Dedifferentiated amniotic fluid mesenchymal stem cell (primary cell): Measurements from ENCODE around the gene USP47.
"Not testable (repeated sequence)": the region's sequence is repeated elsewhere in the genome, so short reads cannot be mapped to it uniquely, and the experiment has no call there.

Source experiments
- DNase-seq: peaks from one replicate; pipeline ENCODE4 v3.0.0-alpha.2; 2016; ENCODE audit errors: extremely low spot score

Gene USP47

DNA sequence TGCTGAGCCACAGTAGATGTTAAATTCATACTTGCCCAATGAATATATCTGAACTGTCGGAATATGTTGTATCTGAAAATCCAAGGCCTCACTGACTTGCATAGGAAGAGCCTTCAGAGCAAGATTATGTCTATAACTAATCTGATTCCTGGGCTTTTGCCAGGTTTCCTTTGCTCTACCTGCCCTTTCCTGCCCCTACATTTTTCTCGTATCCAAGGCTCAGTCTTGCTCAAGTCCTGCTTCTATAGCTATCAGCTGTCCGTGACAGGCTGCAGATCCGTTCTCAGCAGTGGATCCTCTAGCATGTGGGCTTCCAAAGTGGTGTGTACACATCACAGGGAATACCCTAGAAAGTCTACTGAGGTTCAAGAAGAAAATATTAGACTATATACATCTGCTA is 18.8 kb upstream of the USP47 start:
- no peak for DNase-seq

DNA sequence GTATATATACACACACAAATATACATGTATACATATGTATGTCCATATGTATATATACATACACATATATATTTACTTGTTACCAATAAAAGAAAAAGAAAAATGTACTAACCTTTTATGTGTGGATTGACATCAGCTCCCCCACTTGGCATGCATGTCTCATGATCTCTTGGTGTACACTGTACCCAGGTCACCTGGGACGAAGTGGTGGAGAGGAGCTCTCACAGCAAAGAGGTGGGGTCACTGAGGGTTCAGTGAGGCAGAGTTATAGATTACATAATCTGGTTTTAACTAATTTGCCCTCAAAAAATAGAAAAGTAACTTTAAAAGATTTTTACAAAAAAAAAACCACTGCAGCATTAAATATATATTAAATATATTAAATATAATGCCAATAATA is 15.5 kb upstream of the USP47 start:
- DNase-seq: no peak

DNA sequence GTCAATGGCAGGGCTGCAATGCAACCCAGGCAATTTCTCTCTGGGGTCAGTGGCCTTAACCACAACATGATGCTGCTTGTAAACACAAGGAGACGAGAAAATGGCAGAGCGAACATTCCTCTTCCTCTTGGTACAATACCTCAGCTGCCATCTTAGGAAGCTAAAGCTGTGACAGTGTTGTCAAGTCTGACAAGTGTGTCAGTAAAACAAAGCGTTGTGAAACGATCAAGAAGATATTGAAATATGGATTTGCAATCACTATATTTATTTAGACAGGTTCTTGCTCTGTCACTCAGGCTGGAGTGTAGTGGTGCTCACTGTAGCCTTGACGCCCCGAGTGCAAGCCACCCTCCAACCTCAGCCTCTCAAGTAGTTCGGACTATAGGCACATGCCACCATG is 14.5 kb upstream of the USP47 start:
- DNase-seq: no peak

DNA sequence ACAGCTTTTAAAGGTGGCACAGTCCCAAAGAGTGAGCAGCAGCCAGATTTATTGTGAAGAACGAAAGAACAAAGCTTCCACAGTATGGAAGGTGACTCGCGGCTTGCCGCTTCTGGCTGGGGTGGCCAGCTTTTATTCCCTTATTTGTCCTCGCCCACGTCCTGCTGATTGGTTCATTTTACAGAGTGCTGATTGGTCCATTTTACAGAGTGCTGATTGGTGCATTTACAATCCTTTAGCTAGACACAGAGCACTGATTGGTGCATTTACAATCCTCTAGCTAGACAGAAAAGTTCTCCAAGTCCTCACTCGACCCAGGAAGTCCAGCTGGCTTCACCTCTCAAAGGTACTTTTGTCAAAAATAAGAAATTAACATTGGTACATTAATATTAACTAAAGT is 10.4 kb upstream of the USP47 start:
- DNase-seq: not testable (repeated sequence)

DNA sequence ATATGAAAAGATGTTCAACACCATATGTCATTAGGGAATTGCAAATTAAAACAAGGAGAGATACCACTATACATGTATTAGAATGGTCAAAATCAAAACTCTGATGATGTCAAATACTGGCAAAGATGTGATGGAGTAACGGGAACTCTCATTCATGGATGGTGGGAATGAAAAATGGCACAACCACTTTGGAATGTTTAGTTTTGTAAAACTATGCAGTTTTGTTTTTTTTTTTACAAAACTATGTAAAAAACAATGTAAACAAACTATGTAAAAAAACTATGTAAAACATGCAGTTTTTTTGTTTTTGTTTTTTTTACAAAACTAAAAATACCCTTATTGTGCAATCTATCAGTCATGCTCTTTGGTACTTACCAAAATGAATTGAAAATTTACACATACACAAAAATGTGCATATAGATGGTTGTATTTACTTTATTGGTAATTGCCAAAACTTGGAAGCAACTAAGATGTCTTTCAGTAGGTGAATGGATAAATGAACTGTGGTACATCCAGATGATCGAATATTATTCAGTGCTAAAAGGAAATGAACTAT is 5.0 kb upstream of the USP47 start:
- DNase-seq: no peak

DNA sequence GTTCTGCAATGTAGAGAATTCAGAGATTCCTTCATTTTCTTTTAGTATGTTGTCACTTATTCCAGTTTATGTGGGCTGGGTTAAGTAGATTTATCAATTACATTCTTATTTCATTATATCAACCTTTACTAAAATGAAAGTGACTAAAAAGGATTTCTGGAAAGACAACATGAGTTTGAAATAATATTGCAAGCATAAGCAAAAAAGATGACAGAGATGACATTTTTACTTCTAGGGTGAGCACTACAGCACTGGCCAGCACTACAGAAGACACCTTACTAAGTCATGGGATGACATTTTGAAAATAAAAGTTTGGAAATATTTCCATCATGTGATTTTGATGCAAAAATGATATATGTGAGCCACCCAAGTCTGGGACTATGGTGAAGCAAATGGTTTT is 2.1 kb upstream of the USP47 start:
- DNase-seq: no peak

DNA sequence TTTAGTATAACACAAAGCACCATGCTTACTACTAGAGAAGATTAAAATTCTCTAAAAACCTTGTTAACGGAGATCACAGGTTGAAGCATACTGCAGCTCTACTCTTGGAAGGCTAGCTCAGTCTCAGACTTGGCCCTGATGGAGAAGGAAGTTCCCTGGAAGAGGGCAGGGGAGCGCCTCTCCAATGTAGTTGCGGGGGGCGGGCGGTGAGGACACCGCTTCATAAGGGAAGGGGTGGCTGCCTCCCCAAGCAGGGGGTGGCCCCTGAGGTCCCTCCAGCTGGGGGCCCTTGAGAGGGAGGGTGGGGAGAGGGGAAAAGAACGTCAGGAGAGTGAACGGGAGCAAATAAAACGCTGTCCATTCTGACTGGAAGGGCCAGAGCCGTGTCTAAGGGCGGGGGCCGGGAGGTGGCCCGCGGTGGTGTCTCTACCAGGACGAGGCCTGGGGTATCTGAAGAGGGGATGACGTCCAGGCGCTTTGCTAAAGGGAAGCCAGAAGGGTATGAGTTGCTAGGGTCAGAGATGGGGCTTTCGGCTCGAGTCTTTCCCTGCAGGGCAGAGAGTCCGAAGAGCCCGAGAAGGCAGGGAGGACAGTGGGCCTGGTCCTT is 553 bp upstream of the USP47 start:
- no peak for DNase-seq

DNA sequence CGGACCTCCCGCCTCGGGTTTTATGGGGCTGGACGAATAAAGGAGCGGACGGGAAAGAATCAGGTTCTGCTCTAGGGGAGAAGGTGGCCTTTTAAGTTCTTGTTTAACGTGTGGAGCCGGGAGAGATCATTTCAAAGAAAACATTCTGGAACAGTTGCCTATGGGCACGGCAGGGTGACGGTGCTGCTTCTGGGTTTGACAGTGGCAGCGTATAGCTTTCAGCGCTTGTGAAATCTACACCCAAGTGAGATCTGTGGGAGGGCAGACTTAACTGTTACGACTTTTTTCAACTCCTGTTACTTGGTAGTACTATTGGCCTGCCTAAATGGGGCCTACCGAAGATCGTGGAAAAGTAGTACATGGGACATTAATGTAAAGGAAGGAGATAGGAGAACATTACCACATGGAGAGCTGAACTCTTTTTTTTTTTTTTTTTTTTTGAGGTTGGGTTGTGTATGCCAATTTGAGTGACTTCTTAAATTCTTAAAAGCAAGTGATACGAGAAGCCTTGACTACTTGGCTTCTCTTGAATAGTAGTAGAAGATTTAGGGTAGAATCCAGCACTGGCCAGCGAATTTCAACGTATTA is 743 bp downstream of the USP47 start:
- peak; percentile 89 for DNase-seq

DNA sequence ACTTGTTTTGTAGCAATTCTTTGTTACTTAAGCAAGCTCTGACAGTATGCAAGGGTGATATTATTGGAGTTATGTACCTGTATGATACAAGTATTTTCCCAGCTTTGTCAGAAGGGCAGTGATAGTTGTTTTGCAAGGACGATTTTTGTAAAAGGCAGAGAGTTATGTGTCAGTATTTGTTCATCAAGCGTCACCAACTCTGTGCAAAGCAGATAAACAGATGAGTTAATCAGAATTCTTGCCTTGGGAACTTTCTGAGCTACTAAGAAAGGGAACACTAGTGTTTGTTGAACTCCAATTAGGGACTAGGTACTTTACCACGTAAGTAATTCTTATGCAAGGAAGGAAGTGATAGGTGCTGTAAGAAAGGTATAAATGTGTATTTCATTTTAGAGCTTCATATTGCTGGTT is 1.4 kb downstream of the USP47 start:
- peak; percentile 44 for DNase-seq

DNA sequence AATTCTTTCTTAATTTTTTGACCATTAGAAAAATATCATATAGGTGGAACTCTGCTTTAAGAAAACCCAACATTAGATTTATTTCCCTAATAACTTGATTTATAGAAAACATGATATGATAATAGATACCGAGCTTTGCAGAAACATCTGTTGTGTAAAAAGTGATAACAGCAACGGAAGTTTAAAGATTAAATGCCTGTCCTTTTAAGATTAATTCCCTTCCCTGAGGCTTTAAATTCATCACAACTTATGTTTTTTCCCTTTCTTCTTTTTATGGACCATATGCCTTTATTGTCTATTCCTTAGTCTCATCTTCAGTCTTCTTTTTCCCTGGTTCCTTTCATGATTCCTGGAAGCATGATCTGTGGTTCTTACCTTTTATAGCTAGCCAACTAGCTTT is 1.9 kb downstream of the USP47 start:
- no peak for DNase-seq

DNA sequence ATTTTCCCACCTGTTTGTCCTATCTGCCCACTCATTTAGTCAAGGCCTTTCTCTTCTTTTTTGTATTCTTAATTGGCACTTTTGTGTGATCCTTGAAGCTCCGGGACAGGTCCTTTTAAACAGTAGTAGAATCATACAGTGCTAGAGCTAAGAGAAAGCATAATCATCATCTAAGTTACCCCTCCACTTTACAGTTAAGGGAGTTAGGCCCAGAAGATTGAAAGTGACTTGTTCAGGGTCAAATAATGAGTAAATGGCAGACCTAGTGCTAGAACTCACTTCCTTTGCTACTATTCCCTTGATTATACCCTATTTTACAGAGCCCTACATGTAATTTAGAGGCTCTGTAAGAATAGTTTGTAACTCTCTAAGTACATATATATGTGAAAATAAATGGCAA is 2.5 kb downstream of the USP47 start:
- no peak for DNase-seq

DNA sequence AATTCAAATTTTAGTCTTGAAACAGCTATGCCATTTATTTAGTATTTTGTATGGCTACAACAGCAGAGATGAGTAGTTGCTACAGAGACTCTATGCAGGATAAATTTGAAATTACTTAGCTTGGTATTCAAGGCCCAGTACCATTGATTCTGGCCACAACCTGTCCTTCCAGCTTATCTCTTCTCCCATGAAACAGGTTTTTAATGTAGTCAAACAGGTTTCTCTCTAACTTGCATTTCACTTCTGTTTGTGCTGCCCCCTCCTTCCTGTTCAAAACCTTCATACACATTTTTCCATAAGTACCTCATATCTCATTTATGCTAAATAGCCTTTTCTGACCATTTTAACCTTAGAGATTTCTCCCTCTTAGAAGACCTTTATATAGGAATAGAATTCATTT is 3.3 kb downstream of the USP47 start:
- no peak for DNase-seq

DNA sequence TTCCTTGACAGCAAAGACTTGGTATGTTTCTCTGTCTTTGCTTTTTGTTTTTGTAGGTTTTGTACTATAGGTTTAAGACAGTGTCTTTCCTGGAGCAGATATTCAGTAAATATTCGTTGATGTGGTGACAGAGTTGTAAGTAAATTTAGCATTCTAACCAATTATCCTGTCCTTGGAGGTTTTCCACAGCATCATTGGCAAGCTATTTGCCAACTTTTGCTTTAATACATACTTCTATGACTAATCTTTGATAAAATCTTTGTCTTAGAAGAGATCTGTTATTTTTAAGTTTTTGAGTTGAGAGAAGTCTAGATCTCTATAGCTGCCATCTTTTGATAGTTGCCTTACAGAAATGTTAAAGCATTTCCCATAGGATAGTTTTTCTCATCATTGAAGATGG is 3.8 kb downstream of the USP47 start:
- peak; percentile 57 for DNase-seq

DNA sequence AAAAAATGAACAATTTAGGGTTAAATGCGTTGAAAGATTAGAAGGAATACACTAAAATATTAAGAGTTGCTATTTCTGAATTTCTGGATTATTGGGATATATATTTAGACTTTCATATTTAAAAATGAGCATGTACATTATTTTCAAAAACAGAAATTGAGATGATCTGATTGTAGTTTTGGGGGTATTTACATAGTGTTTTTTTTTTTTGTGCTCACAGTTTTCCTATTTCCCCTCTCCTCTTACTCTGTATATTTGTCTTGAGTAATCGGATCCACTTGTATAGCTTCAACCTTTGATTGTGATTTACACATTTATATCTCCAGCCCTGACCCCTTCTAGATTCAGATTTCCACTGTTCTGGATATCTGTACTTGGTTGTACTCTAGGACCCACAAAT is 5.3 kb downstream of the USP47 start:
- no peak for DNase-seq

DNA sequence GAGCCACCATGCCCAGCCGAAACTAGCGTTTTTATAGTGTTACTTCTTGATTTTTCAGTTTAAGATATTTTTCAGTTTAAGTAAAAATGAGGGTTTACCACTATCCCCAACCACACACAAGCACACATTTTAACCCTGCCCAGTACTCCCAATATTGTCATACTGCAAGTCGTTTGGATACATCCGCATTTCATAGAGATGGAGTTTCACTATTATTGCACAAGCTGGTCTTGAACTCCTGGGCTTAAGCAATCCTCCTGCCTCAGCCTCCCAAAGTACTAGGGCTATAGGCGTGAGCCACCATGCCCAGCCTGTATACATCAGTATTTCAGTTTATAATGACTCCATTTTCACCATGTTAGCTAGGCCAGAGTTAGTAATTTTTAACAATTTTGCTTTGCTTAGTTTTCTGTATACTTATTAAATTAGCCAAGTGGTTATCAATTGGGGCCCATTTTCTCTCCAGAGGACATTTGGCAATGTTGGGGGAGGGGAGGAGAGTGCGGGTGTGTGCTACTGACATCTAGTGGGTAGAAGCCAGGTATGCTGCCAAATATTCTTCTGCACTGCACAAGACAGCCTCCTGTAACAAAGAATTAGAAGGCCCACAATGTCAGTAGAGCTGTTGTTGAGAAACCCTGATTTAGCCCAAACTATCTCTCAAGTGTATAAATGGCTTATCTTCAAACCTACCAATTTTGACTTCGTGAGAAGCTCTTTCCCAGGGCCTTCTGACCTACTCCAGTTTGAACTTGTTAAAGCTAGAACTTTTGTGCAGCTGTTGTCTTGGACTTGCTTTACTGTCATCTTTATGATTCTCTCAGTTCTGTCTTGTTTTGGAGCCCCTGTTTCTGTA is 7.3 kb downstream of the USP47 start:
- peak; percentile 29 for DNase-seq

DNA sequence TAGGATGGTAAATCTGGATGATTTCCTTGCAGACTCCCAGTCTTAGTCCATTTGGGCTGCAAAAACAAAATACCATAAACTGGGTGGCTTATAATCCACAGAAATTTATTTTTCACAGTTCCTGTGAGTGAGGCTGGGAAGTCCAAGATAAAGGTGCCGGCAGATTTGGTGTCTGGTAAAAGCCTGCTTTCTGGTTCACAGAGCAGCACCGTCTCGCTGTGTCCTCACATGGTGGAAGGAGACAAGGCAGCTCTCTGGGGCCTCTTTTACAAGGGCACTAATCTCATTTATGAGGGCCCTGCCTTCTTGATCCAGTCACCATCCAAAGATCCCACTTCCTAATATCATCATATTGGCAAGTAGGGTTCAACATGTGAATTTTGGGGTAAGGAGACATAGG is 8.9 kb downstream of the USP47 start:
- DNase-seq: no peak

DNA sequence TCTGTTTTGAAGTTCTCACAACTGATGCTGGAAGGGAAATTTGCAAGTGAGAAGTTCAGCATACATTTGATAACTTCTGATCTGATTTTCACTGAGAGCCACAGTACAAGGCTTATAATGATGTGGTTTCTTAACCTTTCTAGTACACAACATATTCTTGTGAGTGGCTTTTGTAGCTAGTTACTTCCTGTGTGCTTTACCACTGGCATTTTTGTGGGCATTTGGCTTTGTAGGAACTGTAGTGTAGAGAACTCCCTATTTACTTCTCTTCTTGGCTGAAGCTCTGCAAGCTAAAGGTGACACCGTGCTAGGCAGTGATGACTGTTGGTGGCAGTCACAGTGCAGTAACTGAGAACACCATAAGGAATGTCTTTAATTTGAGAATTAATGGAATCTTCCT is 14.9 kb downstream of the USP47 start:
- DNase-seq: no peak

DNA sequence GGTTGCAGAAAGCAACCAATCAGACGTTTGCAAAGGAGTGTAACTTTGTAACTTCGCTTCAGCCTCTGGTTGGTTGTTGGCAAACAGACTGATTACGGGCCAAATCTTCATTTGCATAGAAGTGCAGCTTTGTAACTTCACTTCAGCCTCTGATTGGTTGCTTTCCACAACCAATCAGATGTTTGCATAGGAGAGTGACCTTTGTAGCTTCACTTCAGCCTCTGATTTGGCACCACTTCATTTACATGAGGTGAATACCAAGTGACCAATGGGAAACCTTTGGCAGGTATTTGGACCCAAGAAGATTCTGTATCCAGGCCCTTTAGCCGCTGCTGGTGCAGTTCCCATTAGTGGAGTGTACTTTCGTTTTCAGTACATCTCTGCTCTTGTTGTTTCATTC is 16.0 kb downstream of the USP47 start:
- no peak for DNase-seq

DNA sequence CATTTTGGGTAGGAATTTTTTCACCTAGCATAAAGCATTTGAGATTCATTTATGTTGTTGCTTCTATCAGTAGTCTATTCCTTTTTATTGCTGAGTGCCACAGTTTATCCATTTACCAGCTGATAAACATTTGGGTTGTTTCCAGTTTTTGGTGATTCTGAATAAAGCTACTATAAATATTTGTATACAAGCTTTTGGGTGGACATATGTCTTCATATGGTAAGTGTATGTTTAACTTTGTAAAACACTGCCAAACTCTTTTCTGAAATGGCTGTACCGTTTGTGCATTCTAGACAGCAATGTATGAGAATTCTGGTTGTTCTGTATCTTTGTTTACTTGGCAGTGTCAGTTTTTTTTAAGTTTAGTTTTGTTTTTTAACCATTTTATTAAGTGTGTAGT is 16.9 kb downstream of the USP47 start:
- no peak for DNase-seq

DNA sequence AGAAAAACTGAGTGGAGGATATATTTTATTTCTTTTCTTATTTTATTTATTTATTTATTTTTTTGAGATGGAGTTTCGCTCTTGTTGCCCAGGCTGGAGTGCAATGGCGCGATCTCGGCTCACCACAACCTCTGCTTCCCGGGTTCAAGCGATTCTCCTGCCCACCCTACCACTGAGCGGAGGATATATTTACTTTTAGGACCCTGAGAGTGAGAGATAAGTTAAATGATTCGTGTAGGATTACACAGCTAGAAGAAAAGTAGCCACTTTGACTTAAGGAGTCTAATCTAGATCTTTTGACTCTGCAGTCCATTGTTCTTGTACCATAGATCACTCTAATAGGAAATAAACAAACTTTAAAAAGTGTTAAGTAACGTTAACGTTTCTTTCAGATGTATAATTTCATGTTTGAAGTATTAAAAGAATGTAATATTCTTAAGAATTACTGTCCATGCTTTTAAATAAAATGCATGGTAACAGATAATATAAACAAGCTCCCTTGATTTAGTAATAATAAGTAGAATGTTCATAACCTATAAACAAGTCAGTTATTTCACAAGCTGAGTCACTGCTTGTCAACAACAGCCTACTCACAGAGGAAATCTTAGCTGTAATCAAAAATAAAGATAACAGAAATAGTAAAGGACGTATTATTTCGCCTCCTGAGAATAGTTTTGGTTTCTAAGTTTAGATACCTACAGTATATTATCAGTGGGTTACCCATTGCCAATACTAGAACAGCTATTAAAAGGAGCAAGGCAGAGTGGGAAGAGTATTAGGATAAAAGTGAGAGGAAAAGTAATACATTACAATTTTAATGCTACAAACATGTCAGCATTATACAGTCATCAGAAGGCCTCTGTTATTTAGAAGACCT is 18.6 kb downstream of the USP47 start:
- DNase-seq: no peak

DNA sequence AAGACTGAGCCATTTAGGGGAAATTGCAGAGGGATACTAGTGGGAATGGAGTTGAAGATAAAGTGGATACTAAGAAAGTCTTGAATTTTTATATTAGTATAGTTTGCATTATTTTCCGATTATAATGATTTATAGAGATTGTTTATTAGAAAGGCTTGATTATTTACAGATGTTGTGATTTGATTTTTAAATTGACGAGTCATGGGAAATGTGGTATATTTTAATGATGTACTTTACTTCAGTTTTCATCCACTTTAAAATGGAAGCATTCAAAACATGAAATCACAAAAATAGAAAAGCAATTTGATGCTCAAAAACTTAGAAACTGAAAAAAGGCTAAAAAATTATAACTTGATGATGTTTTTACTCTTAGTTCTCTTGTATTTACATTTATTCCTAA is 21.2 kb downstream of the USP47 start:
- no peak for DNase-seq

DNA sequence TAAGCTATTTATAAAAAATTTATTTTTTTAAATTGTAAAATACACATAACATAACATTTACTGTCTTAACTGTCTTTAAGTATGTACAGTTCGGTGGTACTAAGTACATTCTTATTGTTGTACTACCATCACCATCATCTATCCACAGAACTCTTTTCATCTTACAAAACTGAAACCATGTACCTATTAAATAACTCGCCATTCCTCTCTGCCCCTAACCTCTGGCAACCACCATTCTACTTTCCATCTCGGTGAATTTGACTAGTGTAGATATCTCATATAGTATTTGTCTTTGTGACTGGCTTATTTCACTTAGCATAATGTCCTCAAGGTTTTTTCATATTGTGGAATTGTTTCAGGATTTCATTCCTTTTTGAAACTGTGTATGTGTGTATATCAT is 22.6 kb downstream of the USP47 start:
- DNase-seq: no peak
